OCI-M2 (cell line): ENCODE data around the gene F2.

Experiments used
- DNase-seq: peaks from one replicate; lab custom pipeline; 2025; ENCODE audit not compliant: unreplicated experiment; lab: John Stamatoyannopoulos, UW

F2 gene

DNA sequence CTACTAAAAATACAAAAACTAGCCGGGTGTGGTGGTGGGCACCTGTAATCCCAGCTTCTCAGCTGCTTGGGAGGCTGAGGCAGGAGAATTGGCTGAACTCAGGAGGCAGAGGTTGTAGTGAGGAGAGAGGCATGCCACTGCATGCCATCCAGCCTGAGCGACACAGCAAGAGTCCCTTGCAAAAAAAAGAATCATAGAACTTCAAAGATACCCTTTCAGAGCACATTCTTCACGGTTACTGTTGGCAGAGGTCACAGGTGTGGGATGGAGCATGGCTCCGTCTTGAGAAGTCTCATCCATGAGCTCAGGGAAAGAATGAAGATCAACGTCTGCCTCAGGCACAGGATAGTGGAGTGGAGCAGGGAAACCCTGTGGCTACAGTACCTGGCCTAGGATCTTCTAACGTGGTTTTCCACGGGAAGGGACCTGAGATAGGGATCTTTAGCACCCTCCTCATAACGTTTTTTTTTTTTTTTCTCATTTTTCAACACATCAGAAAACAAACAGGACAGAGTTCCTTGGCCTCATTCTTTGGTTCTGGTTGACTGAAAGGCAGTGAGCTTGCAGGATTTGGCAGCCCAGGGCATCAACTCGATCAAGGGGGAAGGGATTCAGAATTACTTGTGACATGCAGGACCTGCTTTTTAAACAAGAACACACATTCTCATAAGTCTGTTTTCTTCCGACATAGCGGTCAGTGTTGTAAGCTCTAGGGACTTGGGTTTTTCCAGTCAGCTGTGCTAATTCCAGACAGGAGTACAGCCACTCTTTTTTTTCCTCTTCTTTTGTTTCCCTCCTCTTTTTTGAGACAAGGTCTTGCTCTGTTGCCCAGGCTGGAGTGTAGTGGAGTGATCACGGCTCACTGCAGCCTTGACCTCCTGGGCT is 22.8 kb downstream of the F2 start:
- DNase-seq, result no peak

DNA sequence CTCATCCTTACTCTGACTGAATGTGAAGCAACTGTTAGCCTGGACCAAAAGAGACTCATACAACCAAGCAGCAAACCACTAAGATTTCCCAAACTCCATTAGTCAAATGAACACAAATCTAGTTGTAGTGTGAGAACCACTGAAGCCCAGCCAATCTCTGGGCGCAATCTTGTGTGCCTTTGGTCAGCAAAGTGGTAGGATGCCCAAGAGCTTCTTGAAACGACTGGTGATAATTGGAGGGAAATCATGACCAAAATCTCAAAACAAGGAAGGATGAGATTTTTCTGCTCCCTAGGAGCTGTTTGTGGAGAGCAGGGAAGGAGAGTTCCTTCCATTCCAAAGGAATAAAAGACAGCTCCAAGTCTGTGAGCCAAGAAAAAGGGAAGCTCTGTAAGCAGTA is 24.0 kb downstream of the F2 start:
- DNase-seq, result no peak

DNA sequence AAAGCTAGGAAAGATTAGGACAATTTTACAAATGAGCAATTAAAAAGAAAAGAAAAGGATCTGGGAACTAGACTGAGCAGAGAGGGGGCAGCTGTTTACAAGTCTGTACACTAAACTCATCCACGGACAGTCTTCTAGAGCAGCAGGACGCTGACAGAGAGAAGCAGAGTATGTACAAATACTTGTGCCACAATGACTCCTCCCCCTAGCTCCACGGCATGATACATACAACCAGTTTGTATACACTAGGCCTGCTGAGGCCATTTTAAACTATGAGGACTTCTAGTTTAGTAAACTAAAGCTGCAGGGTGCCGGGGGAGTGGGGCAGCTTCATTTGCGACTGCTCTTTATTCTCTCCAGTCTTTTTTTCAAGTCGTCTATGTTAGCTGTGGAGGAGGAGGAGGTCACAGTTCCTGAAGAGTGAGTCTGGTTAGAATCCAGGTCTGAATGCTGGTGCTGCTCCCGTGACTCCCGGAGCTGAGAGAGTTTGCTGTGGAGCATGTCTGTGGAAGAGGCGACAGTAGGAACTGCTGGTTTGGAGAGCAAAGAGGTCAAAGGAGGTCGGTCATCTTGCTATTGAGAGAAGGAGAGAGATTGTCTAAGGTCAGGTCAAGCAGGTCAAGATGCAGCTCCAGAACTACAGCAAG is 24.8 kb downstream of the F2 start:
- DNase-seq, result no peak

DNA sequence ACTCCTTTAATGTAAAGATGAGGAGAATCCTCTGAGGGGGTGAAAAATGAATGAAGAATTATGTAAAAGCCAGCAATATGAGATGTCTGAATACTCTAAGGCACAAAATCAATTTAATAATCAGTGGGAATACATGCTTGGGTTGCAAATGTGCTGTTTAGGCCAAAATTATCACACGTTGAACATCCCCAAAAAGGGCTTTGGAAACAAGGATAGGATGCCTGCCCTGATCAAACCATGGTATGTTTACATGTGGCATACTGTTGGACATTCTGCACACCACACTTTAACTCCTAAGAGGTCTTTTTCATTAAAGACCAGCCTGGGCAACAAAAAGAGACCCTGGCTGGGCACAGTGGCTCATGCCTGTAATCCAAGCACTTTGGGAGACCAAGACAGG is 26.3 kb downstream of the F2 start:
- DNase-seq, result no peak

DNA sequence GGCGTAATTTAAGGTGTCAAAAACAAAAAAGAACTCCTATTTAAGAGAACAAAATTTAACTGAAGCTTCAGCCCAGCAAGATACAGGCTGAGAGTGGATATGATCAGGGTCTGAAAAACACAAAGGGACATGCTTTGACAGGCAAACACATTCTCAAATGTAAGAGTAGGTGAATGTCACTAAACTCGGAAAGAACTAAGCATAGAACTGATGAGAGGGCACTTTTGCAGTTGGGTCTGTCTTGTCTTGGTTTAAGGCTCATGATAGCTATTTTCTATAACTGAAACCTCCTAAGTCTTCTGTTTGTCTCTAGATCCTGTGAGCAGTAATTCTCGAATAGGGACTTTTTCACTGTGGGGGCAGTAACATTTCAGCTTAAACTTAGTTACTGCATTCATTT is 27.0 kb downstream of the F2 start:
- DNase-seq, result no peak

DNA sequence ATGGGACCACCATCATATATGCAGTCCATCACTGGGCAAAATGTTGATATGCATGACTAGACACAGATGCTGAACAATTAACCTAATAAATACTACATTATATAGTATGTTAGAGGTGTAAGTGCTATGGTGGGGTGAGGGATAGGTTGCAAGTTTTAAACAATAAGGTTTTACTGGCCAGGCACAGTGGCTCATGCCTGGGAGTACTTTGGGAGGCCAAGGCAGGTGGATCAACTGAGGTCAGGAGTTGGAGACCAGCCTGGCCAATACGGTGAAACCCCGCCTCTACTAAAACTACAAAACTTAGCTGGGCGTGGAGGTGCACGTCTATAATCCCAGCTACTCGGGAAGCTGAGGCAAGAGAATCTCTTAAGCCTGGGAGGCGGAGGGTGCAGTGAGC is 28.1 kb downstream of the F2 start:
- DNase-seq, result no peak

DNA sequence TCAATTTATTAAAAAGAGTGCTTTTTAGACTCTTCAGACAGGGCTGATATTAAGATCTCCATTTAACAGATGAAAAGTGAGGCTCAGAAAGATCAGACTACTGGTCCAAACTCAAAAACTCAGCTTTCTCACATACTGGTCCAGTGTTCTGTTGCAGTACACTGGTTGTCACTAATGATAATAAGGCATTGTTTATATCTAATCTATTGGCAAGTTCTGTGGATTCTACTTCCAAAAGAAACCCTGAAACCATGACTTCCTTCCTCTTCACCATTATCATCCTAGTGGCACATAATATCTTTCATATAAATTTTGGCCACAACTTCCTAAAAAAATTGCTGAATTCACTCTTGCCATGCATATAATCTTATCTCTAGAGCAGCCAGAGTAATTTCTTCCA is 36.9 kb downstream of the F2 start:
- DNase-seq, result no peak

DNA sequence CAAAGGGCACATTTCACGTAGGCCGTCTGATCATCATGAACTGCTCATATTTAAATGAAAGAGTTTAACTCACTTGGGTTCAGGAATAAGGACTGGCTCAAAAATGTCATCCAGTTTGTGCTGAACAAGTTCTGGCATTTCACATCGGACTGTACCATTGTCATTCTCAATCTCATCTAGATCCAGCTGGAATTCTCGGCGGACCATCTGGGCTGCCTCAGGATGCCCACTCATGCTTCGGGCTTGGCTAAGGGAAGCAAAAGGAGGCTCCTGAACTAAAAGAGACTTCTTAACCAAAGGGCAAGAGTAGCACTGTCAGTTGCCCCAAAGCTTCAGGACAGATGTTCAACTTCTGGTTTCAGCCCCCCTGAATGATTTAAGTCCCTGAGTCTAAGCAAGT is 40.2 kb downstream of the F2 start:
- DNase-seq, result no peak

DNA sequence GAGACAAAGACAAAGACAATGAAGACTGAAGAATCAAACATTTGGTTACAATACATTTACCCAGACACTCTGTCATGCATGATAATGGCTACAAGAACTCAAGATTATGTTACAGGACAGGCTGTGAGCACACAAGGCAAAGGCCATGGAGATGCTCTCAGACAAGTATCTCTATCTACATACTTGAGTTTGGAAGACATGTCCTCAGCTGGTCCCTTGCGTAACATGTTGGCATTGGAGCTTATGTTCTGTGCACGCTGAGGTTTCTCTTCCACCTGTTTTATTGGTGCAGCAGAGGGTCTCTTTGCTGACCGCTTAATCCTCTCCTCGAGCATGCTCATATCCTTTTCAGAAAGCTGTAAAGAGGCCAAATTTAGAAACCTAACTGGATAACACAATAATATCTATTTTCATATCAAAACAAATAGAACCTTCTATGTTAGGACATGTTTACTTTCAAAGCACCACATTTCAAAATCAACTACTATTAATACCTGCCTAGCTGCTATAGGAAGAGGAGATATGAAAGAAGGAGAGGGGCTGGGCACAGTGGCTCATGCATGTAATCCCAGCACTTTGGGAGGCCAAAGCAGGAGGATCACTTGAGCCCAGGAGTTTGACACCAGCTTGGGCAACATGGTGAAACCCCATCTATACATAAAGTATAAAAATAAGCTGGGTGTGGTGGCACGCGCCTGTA is 41.6 kb downstream of the F2 start:
- no peak for DNase-seq

DNA sequence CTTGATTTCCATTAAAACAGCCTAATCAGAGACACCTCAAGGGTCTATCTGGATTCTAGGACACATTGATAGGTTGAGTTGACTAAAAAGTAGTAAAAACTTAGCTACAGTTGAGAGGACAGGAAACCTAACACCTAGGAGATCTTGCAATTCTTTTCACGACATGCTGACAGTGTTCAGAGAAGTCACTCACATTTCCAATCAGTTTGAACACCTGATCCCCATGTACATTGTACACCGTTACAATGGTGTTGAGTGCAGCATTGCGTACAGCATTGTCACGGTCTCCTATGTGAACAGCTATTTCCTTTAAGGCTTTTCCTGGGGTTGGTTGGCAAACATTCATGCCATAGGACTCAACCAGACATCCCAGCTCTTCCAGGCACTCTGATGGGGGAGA is 42.8 kb downstream of the F2 start:
- no peak for DNase-seq

DNA sequence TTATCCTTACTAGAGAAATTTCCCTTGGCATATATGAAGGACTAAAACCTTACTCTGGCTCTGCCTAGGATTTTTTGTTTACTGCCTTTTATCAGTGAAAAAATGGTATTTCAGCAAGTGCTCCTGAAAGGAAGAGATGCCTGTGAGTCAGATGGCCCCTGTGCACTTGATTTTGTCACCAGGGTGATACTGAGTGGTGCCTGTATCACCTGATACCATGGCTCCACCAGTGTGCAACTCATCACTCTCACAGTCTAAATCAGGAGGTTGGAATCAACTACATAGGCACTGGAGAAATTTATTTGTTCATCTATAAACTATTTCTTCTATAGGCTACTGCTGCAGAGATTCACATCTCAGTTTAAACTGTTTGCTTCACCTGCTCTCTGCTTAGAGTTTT is 43.2 kb downstream of the F2 start:
- DNase-seq, result no peak

DNA sequence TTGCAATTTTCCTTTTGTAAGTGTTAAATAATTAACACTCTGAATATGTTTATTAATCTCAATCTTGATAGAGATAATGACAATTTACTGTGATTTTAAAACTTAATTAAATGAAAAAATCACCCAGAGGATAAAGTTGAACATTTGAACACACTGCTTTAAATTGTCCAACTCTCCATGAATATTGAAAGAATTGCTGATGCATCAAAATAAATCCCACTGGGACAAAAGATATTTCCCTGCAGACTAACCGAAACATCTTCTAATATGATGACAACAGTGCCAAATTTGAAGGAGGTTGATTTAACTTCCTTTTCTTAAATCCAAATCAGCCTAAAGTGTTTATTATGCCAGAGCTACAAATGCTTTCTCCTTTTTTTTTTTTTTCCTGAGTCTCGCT is 47.6 kb downstream of the F2 start:
- DNase-seq, result no peak

DNA sequence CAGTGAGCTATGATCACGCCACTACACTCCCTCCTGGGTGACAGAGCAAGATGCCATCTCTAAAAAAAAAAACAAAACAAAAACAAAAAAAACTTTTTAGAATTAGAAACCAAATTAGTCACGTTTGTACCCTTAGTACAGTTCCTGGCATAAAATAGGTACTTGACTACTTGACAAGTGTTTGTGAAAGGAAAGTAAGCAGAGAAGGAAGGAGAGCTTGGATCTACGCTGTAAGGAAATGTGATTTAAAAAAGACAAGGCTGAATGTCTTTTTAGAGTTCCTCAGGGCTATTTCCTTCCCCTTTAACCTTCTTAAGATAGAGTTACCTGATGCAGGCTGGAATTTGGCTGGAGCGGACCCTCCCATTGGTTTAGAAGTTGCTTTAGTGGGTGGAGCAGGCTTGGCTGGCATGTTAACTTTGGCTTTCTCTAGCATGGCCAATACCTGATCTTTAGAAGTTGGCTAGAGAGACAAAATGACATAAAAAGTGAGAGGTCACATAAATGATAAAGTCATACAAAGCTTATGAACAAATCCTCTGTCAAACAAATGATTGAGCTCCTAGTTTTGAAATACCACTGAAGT is 50.7 kb downstream of the F2 start:
- DNase-seq, result no peak

DNA sequence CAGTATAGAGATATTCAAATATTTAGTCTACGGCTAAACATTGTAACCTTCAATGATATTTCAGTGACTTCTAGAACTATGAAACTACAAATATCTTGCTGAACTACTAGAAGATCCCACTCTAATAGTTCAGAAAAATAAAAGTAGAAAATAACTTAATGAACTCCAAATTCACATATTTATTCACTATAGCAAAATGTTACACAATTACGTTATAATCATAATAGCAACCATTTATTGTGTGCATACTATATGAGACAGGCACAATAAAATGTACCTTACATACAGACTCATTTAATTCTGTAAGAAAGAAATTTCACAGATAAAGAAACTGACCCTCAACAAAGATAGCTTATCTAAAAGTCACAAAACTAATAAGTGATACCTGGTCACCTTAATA is 57.9 kb downstream of the F2 start:
- no peak for DNase-seq

DNA sequence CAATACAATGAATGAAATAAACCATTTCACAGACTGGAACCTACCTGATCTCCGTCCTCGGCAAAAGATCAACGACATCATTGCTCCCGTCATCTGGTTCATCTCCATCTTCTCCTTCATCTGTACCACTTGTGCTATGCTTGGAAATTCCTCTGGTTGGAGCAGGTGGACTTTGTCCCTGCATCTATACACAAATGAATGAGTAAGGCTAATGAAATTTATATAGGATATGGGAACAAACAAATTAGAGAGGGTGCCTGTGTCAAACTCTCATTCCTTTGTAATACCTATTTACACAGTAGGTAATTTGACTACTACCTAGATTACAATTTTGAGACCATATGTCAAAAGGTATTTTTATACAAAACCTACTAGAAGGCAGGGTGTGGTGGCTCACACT is 59.4 kb downstream of the F2 start:
- DNase-seq, result no peak
